HG02678 (cell line): ENCODE measurements around the gene TBC1D4.
"Not testable (repeated sequence)": the region's sequence is repeated elsewhere in the genome, so short reads cannot be mapped to it uniquely, and the experiment has no call there.

ENCODE experiments used
- ATAC-seq: cut with Tn5 transposase; IDR thresholded peaks from one replicate; pipeline ENCODE4 v1.9.1; 2021; ENCODE audit warnings: mild to moderate bottlenecking, moderate library complexity; ENCODE audit not compliant: unreplicated experiment

The TBC1D4 gene

GRCh38 chr13:75299913-75300862, 181.8 kb downstream of the TBC1D4 start:
- ATAC-seq, result peak; percentile 39

DNA sequence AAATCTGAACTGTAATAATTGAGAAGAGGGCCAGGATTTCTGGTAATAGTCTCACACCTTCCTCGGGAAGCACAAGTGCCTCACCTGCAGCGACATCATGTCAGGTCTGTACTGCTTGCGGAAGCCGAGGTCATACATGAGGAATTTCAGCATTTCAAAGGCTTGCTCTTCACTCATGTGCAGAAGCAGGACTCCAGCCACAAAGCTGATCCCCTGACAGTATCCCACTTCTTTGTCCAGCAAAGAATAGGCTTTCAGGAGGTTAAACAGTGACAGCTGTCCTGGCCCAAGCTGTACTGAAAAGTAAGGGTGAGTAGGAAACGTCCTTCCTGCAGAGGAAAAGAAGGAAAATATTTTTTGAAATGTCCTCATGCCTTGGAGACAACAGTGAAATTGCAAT, 182.7 kb downstream of the TBC1D4 start:
- ATAC-seq, result no peak

DNA sequence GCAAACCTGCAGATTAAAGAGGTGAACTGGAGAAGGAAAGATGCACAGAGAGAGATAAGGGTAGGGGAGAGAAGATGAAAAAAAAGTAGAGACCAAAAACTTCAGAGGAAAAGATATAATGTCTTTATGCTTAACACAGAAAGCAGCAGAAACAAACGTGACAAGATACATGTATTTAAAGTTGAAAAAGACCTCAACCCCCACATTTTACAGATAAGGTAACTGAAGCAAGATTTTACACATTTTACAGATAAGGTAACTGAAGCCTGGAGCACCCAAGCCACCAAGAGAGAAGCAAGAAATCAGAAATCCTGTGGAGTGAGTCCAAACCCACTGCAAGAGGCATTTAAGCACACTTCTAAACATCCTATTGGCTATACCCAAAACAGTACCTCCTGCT, 185.3 kb downstream of the TBC1D4 start:
- ATAC-seq, result no peak

- no peak for ATAC-seq
Measured at GRCh38 chr13:75295201-75295600, 186.8 kb downstream of the TBC1D4 start.

- no peak for ATAC-seq
Measured at GRCh38 chr13:75294110-75294509, 187.9 kb downstream of the TBC1D4 start.

GRCh38 chr13:75285310-75285709, 196.7 kb downstream of the TBC1D4 start:
- no peak for ATAC-seq

GRCh38 chr13:75279834-75280369, 202.1 kb downstream of the TBC1D4 start:
- no peak for ATAC-seq

DNA sequence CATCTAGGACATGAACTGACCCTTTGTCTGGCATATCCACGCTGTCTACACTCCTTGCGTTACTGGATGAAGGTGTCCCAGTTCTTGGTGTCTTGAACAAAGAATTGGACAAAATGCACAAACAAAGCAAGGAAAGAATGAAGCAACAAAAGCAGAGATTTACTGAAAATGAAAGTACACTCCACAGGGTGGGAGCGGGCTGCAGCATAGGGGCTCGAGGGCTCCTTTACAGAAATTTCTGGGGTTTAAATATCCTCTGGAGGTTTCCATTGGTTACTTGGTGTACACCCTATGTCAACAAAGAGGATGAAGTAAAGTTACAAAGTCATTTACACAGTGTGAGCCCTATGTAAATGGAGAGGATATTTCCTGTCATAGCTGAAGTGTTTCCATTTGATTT, 208.3 kb downstream of the TBC1D4 start:
- not testable (repeated sequence) for ATAC-seq

- ATAC-seq, result no peak
Measured at GRCh38 chr13:75271846-75272245, 210.1 kb downstream of the TBC1D4 start.

- ATAC-seq, result not testable (repeated sequence)
Measured at GRCh38 chr13:75268481-75268880, 213.5 kb downstream of the TBC1D4 start.

- ATAC-seq, result no peak
Measured at GRCh38 chr13:75264611-75265010, 217.4 kb downstream of the TBC1D4 start.

GRCh38 chr13:75263741-75264407, 218.1 kb downstream of the TBC1D4 start:
- no peak for ATAC-seq

DNA sequence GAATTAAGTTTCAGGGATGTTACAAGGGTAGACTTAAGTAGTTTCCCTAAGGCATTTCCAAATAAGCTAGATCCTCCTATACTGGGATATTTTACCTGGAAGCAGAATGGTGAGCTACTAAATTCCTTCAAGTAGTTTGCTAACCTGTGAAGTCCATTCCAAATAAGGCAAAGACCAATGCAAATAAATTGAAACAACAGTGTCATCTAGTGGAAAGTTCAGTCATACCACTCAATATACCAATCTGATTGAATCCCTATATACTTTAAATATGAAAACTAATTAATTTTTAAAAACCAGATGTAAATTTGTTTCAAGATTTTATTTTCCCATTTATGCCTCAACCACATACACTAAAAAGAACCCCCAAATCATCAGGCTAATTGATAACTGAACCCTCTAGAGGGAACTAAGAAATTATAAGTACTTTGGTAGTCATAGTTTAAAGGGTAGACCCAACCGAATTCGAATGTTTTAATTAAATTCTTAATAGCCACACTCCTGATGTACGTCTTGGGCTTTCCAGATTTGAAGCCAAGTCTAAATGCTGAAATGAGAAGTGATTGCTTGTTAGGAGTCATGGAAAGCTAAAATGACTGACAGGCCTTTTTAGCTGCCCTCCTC, 223.7 kb downstream of the TBC1D4 start:
- ATAC-seq, result no peak

- ATAC-seq, result no peak
Measured at GRCh38 chr13:75256922-75257321, 225.0 kb downstream of the TBC1D4 start.

DNA sequence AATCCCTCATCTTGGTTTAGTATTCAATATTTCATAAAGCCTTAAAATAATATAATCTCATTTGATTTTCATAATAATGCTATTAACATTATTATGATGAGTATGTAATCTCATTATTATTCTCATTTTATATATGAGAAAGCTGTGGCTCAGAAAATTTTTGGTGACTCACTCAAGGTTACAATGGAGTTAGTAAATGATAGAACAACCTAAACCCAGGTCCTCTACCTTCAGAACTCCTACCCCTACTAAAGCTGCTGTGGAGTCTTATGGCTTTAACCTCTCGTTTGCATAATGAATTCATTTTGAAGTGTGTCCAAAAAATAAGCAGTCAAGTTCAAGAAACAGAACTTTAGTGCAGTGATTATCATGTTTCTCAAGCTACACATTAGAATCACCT, 226.3 kb downstream of the TBC1D4 start:
- ATAC-seq, result no peak

GRCh38 chr13:75255147-75255546, 226.8 kb downstream of the TBC1D4 start:
- no peak for ATAC-seq

DNA sequence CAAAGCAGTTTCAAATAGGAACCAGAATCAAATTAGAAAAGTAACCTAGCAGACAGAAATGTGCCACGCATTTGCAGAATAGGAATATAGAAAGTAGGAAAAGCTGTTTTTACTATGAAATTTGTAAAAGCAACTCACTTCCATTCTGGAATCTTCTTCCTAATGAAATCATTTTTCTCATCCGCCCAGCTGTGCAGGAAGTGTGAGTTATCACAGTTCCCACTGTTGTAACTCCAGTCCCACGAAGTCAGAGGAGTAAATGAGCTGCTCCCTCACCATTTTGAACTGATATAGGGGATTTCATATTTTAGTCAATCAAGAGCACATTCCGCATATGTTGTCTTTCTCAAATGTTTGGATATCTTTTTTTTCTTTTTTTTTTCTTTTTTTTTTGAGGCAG, 230.8 kb downstream of the TBC1D4 start:
- ATAC-seq, result no peak

DNA sequence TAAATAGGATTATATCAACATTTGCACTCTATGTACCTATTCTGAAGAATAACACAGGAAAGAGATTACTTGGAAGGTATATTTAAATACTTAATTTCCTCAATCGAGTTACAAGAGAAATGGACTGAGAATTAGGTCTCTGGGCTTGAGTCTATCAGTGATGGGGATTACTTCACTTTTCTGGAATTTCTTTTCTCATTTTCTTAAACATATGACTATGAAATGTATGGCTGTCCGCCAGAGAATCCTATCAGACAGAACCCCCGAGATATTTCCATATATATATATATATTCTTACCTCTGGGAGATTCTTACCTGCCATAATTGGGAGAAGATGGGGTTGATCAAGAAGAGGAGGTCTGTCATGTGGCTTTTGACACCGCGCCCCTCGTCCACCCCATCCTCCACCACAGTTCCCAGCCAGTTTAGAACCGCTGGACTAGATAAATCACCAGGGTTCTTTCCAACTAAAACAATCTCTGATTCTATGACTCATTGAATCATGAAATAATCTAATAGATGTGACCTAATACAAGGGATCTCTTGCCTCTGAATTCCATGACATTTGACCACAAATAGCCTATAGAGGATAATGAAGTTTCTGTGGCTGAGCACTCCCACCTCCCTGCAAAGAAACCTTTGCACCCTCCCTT, 231.3 kb downstream of the TBC1D4 start:
- no peak for ATAC-seq

- not testable (repeated sequence) for ATAC-seq
Measured at GRCh38 chr13:75245578-75245977, 236.4 kb downstream of the TBC1D4 start.

- not testable (repeated sequence) for ATAC-seq
Measured at GRCh38 chr13:75240240-75240639, 241.7 kb downstream of the TBC1D4 start.

DNA sequence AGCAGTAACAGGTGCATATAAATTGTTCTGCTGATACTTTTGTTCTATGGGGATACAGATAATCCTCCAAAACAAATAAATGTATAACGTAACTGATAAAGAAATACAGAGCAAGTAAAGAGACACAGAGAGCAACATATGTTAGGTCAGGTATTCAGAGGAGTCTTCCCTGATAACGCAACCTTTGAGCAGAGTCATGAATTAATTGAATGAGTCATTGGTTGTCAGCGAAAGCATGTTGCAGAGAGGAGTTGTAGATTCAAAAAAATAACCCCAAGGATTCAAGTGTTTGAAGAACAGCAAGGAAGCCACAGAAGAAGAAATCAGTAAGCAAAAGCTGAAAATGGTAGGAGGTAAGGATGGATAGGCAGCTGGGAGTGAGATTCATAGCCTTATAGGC, 245.2 kb downstream of the TBC1D4 start:
- no peak for ATAC-seq
